Gastroesophageal sphincter (tissue), 3 donors: ENCODE results near the gene AGXT2.

Experiments used
- CTCF ChIP-seq, 4 experiments: fragments of 200-600 bp in 2 of 4; fragments of 450-650 bp in 2 of 4; sonication (generic) in 1 of 4; IDR thresholded peaks; one replicate each; pipeline ENCODE4 v1.5.1; 2017 to 2019; ENCODE audit warnings: antibody characterized with exemption in 4 of 4, mild to moderate bottlenecking in 2 of 4, moderate library complexity in 2 of 4
- EP300 ChIP-seq: sonication (generic); formaldehyde crosslinking; IDR thresholded peaks from one replicate; pipeline ENCODE4 v1.6.1; 2017; ENCODE audit warnings: antibody characterized with exemption, mild to moderate bottlenecking
- POLR2A ChIP-seq, 2 donors: fragments of 450-650 bp; IDR thresholded peaks; one replicate each; pipeline ENCODE4 v1.6.1; 2017; ENCODE audit warnings: antibody characterized with exemption in 2 of 2, mild to moderate bottlenecking in 2 of 2, moderate library complexity in 1 of 2
- POLR2AphosphoS5 ChIP-seq: sonication (generic); formaldehyde crosslinking; IDR thresholded peaks from one replicate; pipeline ENCODE4 v1.6.1; 2017; ENCODE audit warnings: antibody characterized with exemption

GRCh38 chr5:35036536-35036935 lies 11.2 kb downstream of the AGXT2 start:
- no peak for TF ChIP-seq CTCF (IDR thresholded peaks at IDR 0.05)
- no peak for TF ChIP-seq POLR2A (IDR thresholded peaks at IDR 0.05)
- no peak for TF ChIP-seq EP300
- TF ChIP-seq POLR2AphosphoS5: no peak
